GM21717 (cell line): ENCODE results near the gene MAD1L1.
A peak's percentile ranks its signal among the peaks of the same experiment; 100 is the strongest.
"Not testable (repeated sequence)": the region's sequence is repeated elsewhere in the genome, so short reads cannot be mapped to it uniquely, and the experiment has no call there.

Experiments used
- ATAC-seq: cut with Tn5 transposase; IDR thresholded peaks from one replicate; pipeline ENCODE4 v1.9.1; 2021; ENCODE audit warnings: mild to moderate bottlenecking, moderate library complexity; ENCODE audit not compliant: unreplicated experiment

The MAD1L1 gene

DNA sequence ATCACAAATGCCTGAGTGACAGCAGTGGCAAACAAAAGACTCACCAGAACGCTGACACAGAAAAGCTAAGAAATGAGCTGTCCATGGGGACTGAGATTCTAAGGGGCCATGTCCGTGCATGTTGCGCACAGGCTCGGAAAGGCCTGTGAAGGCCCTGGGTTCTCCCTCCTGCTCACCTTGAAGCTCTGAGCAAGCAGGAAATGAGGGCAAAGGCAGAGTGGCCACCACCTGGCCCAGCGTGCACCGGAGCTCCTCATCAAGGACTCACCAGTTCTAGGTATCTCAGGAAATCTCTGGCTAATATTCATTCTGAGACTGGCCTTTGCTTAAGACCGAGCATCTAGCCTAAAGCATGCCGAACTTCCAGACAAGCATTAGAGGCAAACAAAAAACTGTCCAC is 52.7 kb downstream of the MAD1L1 start:
- ATAC-seq: no peak

- no peak for ATAC-seq
Observed at GRCh38 chr7:2175514-2175913, 57.2 kb downstream of the MAD1L1 start.

GRCh38 chr7:2175091-2175490 is 57.7 kb downstream of the MAD1L1 start:
- ATAC-seq: no peak

DNA sequence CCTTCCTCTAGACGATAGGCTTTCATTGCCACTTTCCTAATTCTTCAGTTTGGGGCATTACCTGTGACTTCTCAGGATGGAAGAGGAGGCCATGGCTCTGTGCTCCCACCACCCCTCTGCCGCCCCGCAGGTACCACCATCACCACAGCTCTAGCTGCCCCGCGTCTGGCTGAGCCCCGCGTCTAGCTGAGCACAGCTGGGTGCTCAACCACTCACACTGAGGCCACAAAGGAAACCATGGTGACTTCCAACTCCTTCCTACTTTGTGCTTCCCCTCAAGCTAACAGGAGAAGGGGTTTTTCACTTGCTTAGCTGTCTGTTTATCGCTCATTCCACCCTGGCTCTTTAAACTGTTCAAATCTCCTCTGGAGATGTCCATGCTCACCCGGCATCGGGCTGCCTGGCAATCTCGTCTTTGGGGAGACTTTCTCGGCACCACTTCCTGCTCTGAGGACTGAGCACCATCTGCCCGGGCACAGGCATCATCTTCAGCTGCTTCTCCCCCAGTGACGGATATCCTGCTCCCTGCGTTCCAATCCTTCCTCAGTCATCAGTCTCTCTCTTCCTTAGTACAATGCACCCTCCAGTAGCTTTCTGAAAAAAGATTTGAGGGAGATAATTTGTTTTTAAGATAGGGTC is 59.4 kb downstream of the MAD1L1 start:
- no peak for ATAC-seq

- no peak for ATAC-seq
Observed at GRCh38 chr7:2172311-2173188, 60.2 kb downstream of the MAD1L1 start.

- ATAC-seq: no peak
Observed at GRCh38 chr7:2171855-2172254, 60.9 kb downstream of the MAD1L1 start.

GRCh38 chr7:2170576-2171521 is 61.9 kb downstream of the MAD1L1 start:
- ATAC-seq: no peak

DNA sequence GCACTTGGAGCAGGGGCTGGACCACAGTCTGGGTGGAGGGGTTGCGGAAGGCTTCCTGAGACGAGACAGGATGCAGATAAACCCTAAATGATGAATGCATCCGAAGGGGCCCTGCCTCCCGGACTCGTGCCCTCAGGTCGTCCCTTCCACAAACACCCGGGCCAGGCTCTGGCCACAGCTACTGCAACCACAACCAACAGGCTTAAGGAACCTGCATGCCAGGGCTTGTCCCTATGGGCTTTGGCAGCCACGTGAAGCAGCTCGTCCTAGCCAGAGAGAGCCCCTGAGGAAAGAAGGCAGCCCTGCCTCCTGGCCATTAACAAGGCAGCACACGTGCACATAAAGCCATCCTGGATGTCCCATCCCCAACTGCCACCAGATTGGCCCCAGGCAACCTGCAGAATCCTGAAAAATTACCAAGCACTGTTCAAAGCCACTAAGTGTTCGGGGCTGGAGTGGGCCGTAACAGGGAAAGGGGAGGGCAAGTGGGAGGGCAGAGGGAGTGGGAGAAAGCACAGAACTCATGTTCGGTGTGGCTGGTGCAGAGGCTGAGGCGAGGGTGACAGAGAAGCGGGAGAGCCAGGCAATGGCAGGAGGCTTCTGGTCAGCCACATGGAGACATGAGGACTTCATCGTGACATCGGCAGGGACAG is 62.7 kb downstream of the MAD1L1 start:
- ATAC-seq: no peak

DNA sequence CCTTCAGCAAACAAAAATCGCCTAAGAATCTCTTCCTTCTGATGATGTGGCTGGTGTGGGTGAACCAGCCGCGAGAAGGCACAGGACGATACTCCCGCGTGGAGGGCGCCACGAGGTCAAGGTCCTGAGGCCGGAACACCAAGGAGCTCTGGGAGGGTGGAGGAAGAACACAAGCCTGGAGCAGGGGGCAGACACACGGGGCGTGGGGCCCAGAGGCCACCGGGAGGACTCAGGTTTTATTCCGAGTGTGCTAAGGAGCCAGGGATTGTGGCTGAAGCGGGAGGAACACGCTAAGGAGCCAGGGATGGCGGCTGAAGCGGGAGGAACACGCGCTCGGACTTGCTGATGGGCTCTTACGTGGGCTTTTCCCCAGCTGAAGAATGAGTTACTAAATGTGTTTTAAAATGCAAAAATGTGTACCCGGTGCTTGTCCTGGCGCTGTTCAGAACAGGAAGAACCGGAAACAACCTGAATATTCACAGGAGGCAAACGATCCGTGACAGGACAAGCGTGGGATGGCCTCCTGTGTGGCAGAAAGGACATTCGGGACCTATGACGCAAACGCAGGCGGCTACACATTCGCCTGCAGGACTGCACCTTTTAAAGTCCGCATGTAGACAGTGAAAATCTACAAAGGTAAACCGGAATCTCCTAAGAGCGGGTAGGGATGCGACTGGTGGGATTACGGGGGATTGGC is 64.0 kb downstream of the MAD1L1 start:
- ATAC-seq: no peak

DNA sequence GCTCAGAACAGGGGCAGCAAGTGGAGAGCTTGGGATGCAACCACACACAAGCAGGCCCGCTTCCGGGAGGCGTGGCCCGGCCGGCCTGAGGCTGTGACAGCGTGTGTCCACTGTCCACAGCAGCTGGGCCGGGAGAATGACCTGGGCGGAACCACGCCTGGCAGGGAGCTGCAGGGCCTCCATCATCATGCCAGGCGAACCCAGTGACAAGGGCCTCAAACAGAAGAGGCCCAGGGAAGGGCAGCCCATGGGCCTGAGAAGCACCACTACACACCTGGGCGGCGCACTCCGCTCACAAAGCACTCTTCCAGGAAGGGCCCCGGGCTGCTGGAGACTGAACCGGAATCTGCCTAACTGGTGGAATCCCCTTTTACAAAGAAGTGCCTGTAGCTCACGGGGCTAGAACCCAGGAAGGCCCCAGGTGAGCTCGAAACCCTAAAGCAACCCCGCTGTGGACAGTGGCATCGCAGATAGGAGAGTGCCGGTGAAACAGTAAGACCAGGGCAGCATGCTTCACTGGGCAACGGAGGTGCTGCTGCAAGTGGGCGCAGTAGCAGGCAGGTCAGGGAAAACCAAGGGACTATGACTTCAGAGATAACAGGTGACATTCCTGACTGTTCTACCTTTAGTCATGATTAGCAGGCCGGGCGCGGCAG is 66.0 kb downstream of the MAD1L1 start:
- ATAC-seq: no peak

- peak; percentile 35 for ATAC-seq
Observed at GRCh38 chr7:2165610-2166594, 66.8 kb downstream of the MAD1L1 start.

GRCh38 chr7:2165239-2165609 is 67.5 kb downstream of the MAD1L1 start:
- no peak for ATAC-seq

- ATAC-seq: no peak
Observed at GRCh38 chr7:2164646-2165045, 68.1 kb downstream of the MAD1L1 start.

GRCh38 chr7:2163600-2164555 is 68.9 kb downstream of the MAD1L1 start:
- ATAC-seq: no peak

- ATAC-seq: no peak
Observed at GRCh38 chr7:2162959-2163358, 69.8 kb downstream of the MAD1L1 start.

- ATAC-seq: not testable (repeated sequence)
Observed at GRCh38 chr7:2162004-2162902, 70.5 kb downstream of the MAD1L1 start.
